ENCODE data around the gene TRAF3IP1. TPM values are rescaled to one million over a fixed set of nuclear protein-coding genes. Genes with fewer than 3 reads are reported as not detected.

Gene TRAF3IP1
- polyA plus RNA-seq, 1 donor from 2014 or later = 12.5 TPM

- Histone ChIP-seq H2AFZ (ENCODE audit: low read depth, low read length) (no peak overlapping the region), H3K9me3 (ENCODE audit: low read length) (no peaks in the 10 kb centered on the region), H3K9ac (ENCODE audit: low read length) (no peak overlapping the region), H3K36me3 (ENCODE audit: insufficient read depth, low read length) (no peaks in the 10 kb centered on the region), H3K27ac (ENCODE audit: low read length) (no peak overlapping the region), H4K20me1 (ENCODE audit: insufficient read depth) (no peaks in the 10 kb centered on the region), H3K4me2 (ENCODE audit: low read length) (no peak overlapping the region), H3K27me3 (ENCODE audit: insufficient read depth, low read depth, low read length) (no peaks in the 10 kb centered on the region), H3F3A (ENCODE audit: insufficient read depth, low read length, poor library complexity, severe bottlenecking) (no peaks in the 10 kb centered on the region), H3K9me2 (ENCODE audit: insufficient read depth, low read length) (no peaks in the 10 kb centered on the region), H3K79me2 (replicated peaks; ENCODE audit: insufficient read depth, low read length) (peaks cover 10% of the 10 kb centered on the region), H3K4me3 (ENCODE audit: low read length) (no peak overlapping the region)
- TF ChIP-seq CTCF (IDR thresholded peaks at IDR 0.05; ENCODE audit: poor library complexity, severe bottlenecking) = no peak
- no peak for TF ChIP-seq EZH2 (IDR thresholded peaks at IDR 0.05; ENCODE audit: borderline replicate concordance, insufficient read depth, low read length, poor library complexity, severe bottlenecking)
- TF ChIP-seq TAF1 (IDR thresholded peaks at IDR 0.05; ENCODE audit: low read depth) = no peak
- no peak for TF ChIP-seq RAD21 (conservative IDR thresholded peaks at IDR 0.05)
- TF ChIP-seq MXI1 (conservative IDR thresholded peaks at IDR 0.05; ENCODE audit: poor library complexity, severe bottlenecking) = no peak
- TF ChIP-seq REST (IDR thresholded peaks at IDR 0.05; ENCODE audit: borderline replicate concordance) = no peak
- TF ChIP-seq EP300 (conservative IDR thresholded peaks at IDR 0.05; ENCODE audit: poor library complexity, severe bottlenecking) = no peak
- TF ChIP-seq POLR2AphosphoS5 (IDR thresholded peaks at IDR 0.05) = no peak
- TF ChIP-seq SMC3 (conservative IDR thresholded peaks at IDR 0.05; ENCODE audit: poor library complexity) = no peak
These were observed 126.1 kb downstream of the TRAF3IP1 start for GRCh38 chr2:238446371-238446770.

GRCh38 chr2:238448031-238448955 lies 128.0 kb downstream of the TRAF3IP1 start:
- no peaks in the 10 kb centered on the region for H3F3A ChIP-seq (ENCODE audit: insufficient read depth, low read length, poor library complexity, severe bottlenecking)
- no peaks in the 10 kb centered on the region for H4K20me1 ChIP-seq (ENCODE audit: insufficient read depth)
- H3K9me2 ChIP-seq (ENCODE audit: insufficient read depth, low read length) = no peaks in the 10 kb centered on the region
- no peak overlapping the region for H3K4me2 ChIP-seq (ENCODE audit: low read length)
- H3K36me3 ChIP-seq (ENCODE audit: insufficient read depth, low read length) = no peaks in the 10 kb centered on the region
- H3K27ac ChIP-seq (ENCODE audit: low read length) = no peak overlapping the region
- H3K4me3 ChIP-seq (ENCODE audit: low read length) = no peak overlapping the region
- no peaks in the 10 kb centered on the region for H3K27me3 ChIP-seq (ENCODE audit: insufficient read depth, low read depth, low read length)
- H2AFZ ChIP-seq (ENCODE audit: low read depth, low read length) = no peak overlapping the region
- H3K9ac ChIP-seq (ENCODE audit: low read length) = no peak overlapping the region
- H3K9me3 ChIP-seq (ENCODE audit: low read length) = no peaks in the 10 kb centered on the region
- TF ChIP-seq CTCF (IDR thresholded peaks at IDR 0.05; ENCODE audit: poor library complexity, severe bottlenecking) (no peak), RAD21 (conservative IDR thresholded peaks at IDR 0.05) (no peak), TAF1 (IDR thresholded peaks at IDR 0.05; ENCODE audit: low read depth) (no peak), EP300 (conservative IDR thresholded peaks at IDR 0.05; ENCODE audit: poor library complexity, severe bottlenecking) (no peak), REST (IDR thresholded peaks at IDR 0.05; ENCODE audit: borderline replicate concordance) (no peak), SMC3 (conservative IDR thresholded peaks at IDR 0.05; ENCODE audit: poor library complexity) (no peak), POLR2AphosphoS5 (IDR thresholded peaks at IDR 0.05) (no peak), MXI1 (conservative IDR thresholded peaks at IDR 0.05; ENCODE audit: poor library complexity, severe bottlenecking) (no peak), EZH2 (IDR thresholded peaks at IDR 0.05; ENCODE audit: borderline replicate concordance, insufficient read depth, low read length, poor library complexity, severe bottlenecking) (no peak)
- peaks cover 3% of the 10 kb centered on the region for H3K79me2 ChIP-seq (replicated peaks; ENCODE audit: insufficient read depth, low read length)

Measured in neural cell (in vitro differentiated cells).